GM12891 (cell line): ENCODE data around the gene CKM.

Experiments
- DNase-seq: peaks from one replicate; pipeline ENCODE4 v3.0.0; 2011; ENCODE audit warnings: low spot score; ENCODE audit not compliant: insufficient read length
- FAIRE-seq: peaks from 2 replicates; lab custom pipeline; 2011; peaks lifted over from hg19 to GRCh38; lab: Jason Lieb, UNC
- PAX5 ChIP-seq: IDR thresholded peaks from 2 replicates; pipeline ENCODE4 v1.6.1; 2011; ENCODE audit warnings: low read length, moderate library complexity, mild to moderate bottlenecking; ENCODE audit not compliant: insufficient read depth, severe bottlenecking
- POLR2A ChIP-seq: IDR thresholded peaks from 2 replicates; pipeline ENCODE4 v1.6.1; 2011; ENCODE audit warnings: low read depth, low read length, control low read depth
- POLR2AphosphoS5 ChIP-seq: IDR thresholded peaks from 2 replicates; pipeline ENCODE4 v1.6.1; 2011; ENCODE audit warnings: low read depth, low read length, control low read depth
- POU2F2 ChIP-seq: IDR thresholded peaks from 2 replicates; pipeline ENCODE4 v1.6.1; 2011; ENCODE audit warnings: low read depth, mild to moderate bottlenecking, control low read depth, low read length, moderate library complexity
- SPI1 ChIP-seq: IDR thresholded peaks from 2 replicates; pipeline ENCODE4 v1.6.1; 2011; ENCODE audit warnings: low read depth, low read length, control low read depth
- TAF1 ChIP-seq: IDR thresholded peaks from 2 replicates; pipeline ENCODE4 v1.6.1; 2011; ENCODE audit warnings: low read depth, low read length, control low read depth

CKM gene

GRCh38 chr19:45296355-45296754 is 26.3 kb downstream of the CKM start:
- DNase-seq (no peak), FAIRE-seq (no peak)
- TF ChIP-seq POLR2A (no peak), POLR2AphosphoS5 (no peak), SPI1 (no peak), TAF1 (no peak), PAX5 (no peak), POU2F2 (no peak)

- FAIRE-seq (no peak), DNase-seq (no peak)
- no peak for TF ChIP-seq POU2F2
- no peak for TF ChIP-seq SPI1
- TF ChIP-seq PAX5: no peak
- no peak for TF ChIP-seq POLR2A
- TF ChIP-seq POLR2AphosphoS5: no peak
- TF ChIP-seq TAF1: no peak
Observed at GRCh38 chr19:45295873-45296272, 26.8 kb downstream of the CKM start.

- FAIRE-seq (no peak), DNase-seq (no peak)
- TF ChIP-seq SPI1 (no peak), POLR2AphosphoS5 (no peak), POLR2A (no peak), POU2F2 (no peak), PAX5 (no peak), TAF1 (no peak)
Observed at GRCh38 chr19:45294291-45295029, 28.2 kb downstream of the CKM start.

- FAIRE-seq (peak; percentile 31), DNase-seq (no peak)
- TF ChIP-seq POU2F2: no peak
- no peak for TF ChIP-seq POLR2A
- no peak for TF ChIP-seq TAF1
- no peak for TF ChIP-seq POLR2AphosphoS5
- no peak for TF ChIP-seq SPI1
- TF ChIP-seq PAX5: no peak
Observed at GRCh38 chr19:45293682-45294081, 29.0 kb downstream of the CKM start.

GRCh38 chr19:45291834-45292233 is 30.8 kb downstream of the CKM start:
- TF ChIP-seq PAX5: no peak
- DNase-seq (no peak), FAIRE-seq (no peak)

GRCh38 chr19:45290381-45290931 is 32.2 kb downstream of the CKM start:
- no peak for TF ChIP-seq POLR2A
- no peak for TF ChIP-seq POU2F2
- TF ChIP-seq SPI1: no peak
- TF ChIP-seq PAX5: no peak
- no peak for TF ChIP-seq POLR2AphosphoS5
- TF ChIP-seq TAF1: no peak
- FAIRE-seq (no peak), DNase-seq (no peak)

DNA sequence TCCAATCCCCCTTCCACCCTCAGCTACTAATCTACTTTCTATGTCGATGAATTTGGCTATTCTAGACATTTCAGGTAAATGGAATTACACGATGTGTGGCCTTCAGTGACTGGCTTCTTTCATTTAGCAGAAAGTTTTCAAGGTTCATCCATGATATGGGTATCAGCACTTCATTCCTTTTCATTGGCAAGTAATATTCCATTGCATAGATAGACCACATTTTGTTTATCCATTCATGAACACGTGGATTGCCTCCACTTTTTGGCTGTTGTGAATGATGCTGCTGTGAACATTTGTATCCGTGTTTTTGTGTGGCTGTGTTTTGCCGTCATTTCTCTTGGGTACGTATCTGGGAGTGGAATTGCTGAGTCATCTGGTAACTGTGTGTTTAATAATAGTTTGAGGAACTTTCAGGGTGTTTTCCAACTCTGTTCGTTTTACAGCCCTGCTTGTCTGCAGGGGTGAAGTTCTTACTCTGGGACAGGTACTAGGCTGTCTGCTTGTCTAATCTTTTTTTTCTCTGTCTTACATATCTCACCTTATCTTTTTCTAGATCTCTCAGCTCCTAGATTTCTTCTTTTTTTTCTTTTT is 39.1 kb downstream of the CKM start:
- DNase-seq (no peak), FAIRE-seq (peak; percentile 78)

DNA sequence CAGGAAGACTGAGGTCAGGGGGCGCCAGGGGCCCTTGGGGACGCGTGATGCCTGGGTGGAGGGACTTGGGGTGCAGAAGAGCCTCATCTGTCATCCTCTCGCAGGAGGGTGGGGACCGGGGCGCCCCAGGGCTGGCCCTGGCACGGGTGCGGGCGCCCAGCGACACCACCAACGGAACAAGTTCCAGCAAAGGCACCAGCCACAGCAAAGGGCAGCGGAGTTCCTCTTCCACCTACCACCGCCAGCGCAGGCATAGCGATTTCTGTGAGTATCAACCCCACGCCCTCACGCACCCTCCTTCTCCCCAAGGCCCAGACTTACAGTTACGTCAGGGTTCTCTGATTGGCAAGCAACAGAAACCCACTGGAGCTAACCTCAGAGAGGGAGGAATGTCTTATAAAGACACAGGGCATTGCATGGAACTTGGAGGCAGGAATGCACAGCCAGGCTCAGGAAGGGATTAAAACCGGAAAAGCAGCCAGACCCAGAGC is 42.2 kb downstream of the CKM start:
- FAIRE-seq (no peak), DNase-seq (no peak)
- TF ChIP-seq POLR2AphosphoS5: no peak

More for the DNA sequence above, 39.1 kb downstream of the CKM start:
- TF ChIP-seq SPI1: no peak
- TF ChIP-seq POU2F2: no peak
- TF ChIP-seq POLR2AphosphoS5: no peak
- TF ChIP-seq TAF1: no peak
- TF ChIP-seq PAX5: no peak
- no peak for TF ChIP-seq POLR2A

DNA sequence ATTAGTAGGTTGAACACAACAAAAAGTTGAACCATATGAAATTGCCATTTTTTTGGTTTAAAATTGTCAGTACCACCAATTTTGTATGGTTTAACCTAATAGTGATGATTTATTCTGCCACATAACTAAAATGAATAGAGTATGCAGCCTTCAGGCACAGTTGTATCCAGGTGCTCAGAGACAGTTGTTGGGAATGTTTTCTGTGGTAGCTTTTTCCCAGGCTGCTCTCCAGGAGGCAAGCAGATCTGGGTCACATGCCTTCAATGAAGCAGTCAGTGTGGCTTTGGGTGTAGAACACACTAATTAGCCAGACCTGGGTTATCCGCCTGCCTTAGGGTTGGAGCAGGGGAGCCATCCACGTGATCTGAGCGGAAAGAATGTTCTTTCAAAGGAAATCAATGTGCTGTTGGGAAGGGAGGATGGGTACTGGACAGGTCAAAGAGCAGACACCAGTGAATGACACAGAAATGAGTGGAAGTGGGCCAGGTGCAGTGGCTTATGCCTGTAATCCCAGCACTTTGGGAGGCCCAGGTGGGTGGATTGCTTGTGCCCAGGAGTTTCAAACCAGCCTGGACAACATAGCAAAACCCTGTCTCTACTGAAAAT is 43.0 kb downstream of the CKM start:
- FAIRE-seq (no peak), DNase-seq (no peak)
- TF ChIP-seq POLR2A (no peak), POU2F2 (no peak), PAX5 (no peak), TAF1 (no peak), SPI1 (no peak), POLR2AphosphoS5 (no peak)
